T-helper 2 cell treated with Interferon-gamma antibody and Interleukin-4, amounts not matched to agents 5 μg/mL and 100 μg/mL, for 36 hours (primary cell): ENCODE data around the gene GRM4.
"Not testable (repeated sequence)": the region's sequence is repeated elsewhere in the genome, so short reads cannot be mapped to it uniquely, and the experiment has no call there.

Experiments
- DNase-seq: peaks from one replicate; pipeline ENCODE4 v3.0.0; 2021; ENCODE audit warnings: low spot score
- H3K27ac Mint-ChIP-seq: one replicate; pipeline ENCODE4 v1.8.0; 2021; ENCODE audit warnings: mild to moderate bottlenecking, mixed read lengths
- H3K27me3 Mint-ChIP-seq: one replicate; pipeline ENCODE4 v1.8.0; 2021; ENCODE audit warnings: low read depth, mixed read lengths
- H3K36me3 Mint-ChIP-seq: one replicate; pipeline ENCODE4 v1.8.0; 2021; ENCODE audit warnings: low read depth, mixed read lengths
- H3K4me1 Mint-ChIP-seq: one replicate; pipeline ENCODE4 v1.8.0; 2021; ENCODE audit warnings: low read depth, mixed read lengths
- H3K4me3 Mint-ChIP-seq: one replicate; pipeline ENCODE4 v1.8.0; 2022; ENCODE audit warnings: mild to moderate bottlenecking, moderate library complexity, mixed read lengths
- H3K9me3 Mint-ChIP-seq: one replicate; pipeline ENCODE4 v1.8.0; 2021; ENCODE audit warnings: mixed read lengths

Gene GRM4

DNA sequence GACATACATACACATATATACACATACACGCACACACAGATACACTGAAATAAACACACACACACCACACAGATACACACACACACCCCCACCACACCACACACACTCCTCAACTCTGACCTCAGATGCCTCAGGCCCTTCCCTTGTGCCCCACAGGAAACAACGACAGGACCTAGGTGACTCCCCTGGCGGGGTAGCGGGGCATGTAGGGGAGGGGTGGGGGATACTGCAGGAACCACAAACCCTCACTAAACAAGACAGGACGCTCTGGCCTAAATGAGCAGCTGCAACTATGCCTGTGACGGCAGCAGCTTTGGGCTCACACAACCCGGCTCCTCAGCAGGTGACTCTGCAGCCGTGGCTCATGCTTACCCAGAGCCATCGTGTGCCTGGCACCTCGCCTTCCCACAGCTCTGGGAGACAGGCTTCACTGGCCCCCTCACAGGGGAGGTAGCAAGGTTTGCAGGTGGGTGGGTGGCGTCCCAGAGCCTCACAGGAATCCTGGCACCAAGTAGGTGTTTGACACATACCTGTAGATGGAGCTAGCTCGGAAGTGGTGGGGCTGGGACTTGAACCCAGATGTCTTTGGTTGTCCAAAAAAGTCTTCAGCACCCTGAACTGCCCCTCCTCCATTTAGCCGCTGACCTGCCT is 100.8 kb downstream of the GRM4 start:
- Mint-ChIP-seq H3K36me3 (no peaks in the 10 kb centered on the region), H3K4me1 (peaks cover 4% of the 10 kb centered on the region), H3K27ac (no peak overlapping the region), H3K27me3 (no peaks in the 10 kb centered on the region), H3K9me3 (no peaks in the 10 kb centered on the region), H3K4me3 (no peak overlapping the region)
- no peak for DNase-seq

DNA sequence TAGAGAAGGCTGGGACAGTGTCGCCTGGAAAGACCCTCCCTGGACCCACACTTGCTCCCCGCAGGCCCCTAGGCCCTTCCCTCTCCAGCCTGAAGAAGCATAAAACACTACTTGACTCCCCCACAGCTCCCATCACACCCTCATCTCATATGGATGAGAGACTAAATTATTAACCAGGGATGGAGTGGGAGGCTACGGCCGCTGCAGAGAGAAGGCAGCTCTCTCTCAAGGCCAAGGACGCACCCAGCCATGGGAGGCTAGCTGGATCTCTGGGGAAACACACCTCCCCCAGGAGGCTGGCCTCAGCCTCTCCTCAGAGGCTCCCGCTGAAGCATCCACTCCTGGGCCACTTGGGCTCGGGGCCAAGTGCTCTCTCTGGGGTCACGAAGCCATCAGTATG is 102.5 kb downstream of the GRM4 start:
- H3K27ac Mint-ChIP-seq: no peak overlapping the region
- no peak overlapping the region for H3K4me3 Mint-ChIP-seq
- DNase-seq: no peak
- peaks cover 4% of the 10 kb centered on the region for H3K4me1 Mint-ChIP-seq
- H3K27me3 Mint-ChIP-seq: no peaks in the 10 kb centered on the region
- no peaks in the 10 kb centered on the region for H3K36me3 Mint-ChIP-seq
- H3K9me3 Mint-ChIP-seq: no peaks in the 10 kb centered on the region

DNA sequence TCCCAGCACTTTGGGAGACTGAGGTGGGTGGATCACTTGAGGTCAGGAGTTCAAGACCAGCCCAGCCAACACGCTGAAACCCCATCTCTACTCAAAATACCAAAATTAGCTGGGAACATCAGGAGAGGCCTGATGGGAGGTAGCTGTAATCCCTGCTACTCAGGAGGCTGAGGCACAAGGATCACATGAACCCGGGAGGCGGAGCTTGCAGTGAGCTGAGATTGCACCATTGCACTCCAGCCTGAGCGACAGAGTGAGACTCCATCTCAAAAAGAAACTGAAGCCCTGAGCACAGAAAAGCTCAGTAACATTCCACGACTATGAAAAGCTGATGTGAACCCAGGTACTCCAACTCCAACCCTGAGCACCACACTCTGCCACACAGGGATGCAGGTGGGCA is 103.9 kb downstream of the GRM4 start:
- not testable (repeated sequence) for DNase-seq, H3K4me3 Mint-ChIP-seq

GRCh38 chr6:34041385-34041784 is 104.5 kb downstream of the GRM4 start:
- Mint-ChIP-seq H3K36me3 (no peaks in the 10 kb centered on the region), H3K27ac (no peak overlapping the region), H3K4me3 (no peak overlapping the region), H3K27me3 (no peaks in the 10 kb centered on the region), H3K4me1 (peaks cover 4% of the 10 kb centered on the region), H3K9me3 (no peaks in the 10 kb centered on the region)
- no peak for DNase-seq

More for the DNA sequence above, 103.9 kb downstream of the GRM4 start:
- not testable (repeated sequence) for H3K36me3 Mint-ChIP-seq, H3K27ac Mint-ChIP-seq, H3K4me1 Mint-ChIP-seq, H3K27me3 Mint-ChIP-seq, H3K9me3 Mint-ChIP-seq

DNA sequence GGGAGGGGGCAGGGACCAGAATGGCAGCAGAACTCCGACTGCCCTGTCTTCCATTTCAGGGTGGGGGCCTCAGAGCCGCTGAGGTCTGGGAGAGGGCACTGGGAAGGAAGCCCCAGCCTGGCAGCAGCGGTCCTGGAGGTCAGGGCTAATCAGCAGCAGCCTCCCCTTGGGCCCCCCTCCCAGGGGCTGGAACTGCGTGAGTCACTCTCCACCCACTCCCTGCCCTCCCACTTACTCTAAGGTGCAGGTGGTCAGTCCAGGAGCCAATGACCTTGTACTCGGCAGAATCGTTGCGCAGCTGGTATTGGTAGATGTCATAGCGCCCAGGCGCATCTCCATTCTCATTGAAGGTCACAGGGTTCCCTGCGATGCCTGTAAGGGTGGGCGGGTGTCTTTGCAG is 105.9 kb downstream of the GRM4 start:
- Mint-ChIP-seq H3K27ac (no peak overlapping the region), H3K36me3 (no peaks in the 10 kb centered on the region), H3K4me1 (peaks cover 4% of the 10 kb centered on the region), H3K27me3 (no peaks in the 10 kb centered on the region), H3K4me3 (no peak overlapping the region), H3K9me3 (no peaks in the 10 kb centered on the region)
- no peak for DNase-seq

DNA sequence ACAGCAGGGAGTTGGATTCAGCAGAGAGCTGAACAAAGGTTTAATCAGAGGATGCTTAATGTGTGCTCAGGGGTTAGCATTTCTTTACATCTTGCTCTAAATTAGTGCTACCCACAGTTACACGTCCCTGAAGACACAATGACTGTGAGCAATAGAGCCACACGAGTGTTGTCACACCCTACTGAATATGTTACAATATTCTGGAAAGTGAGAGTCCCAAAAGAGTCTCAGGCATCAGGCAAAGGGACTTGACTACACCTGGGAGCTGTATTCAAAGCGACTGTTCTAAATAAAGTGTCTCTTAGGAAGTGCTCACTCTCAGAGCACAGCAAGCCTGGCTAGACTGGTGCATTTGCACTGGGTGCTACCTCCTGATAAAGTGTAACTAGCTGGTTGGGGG is 108.7 kb downstream of the GRM4 start:
- H3K27ac Mint-ChIP-seq: no peak overlapping the region
- H3K36me3 Mint-ChIP-seq: no peaks in the 10 kb centered on the region
- DNase-seq: no peak
- no peak overlapping the region for H3K4me3 Mint-ChIP-seq
- no peaks in the 10 kb centered on the region for H3K9me3 Mint-ChIP-seq
- H3K4me1 Mint-ChIP-seq: no peaks in the 10 kb centered on the region
- H3K27me3 Mint-ChIP-seq: no peaks in the 10 kb centered on the region

DNA sequence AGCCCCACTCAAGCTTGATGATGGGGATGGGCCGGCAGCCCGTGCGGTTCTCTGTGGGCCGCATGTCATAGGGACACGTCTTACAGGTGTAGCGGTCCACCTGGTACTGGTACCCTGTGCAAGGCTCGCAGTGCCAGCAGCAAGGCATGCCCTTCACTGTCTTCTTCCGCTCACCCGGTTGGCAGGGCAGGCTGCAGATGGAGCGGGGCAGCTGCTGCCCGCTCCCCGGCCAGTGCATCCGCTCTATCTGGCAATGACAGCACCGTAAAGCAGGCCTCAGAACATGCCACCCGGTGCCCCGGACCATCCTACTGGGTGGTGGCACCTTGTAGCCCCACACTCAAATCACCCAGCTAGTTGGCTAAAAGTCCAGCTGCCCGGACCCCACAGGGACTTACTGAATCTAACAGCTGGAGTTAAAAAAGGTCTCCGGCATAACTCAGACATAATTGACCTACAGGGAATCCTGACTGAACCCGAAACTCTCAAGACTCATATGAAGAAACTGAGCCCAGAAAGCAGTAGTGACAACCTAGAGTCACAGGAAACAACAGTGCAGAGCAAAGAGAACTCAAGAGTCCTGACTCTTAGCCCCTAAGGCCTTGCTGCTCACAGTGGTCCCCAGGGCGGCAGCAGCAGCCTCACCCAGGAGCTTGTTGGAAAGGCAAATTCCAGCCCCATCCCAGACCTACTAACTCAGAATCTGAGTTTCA is 109.4 kb downstream of the GRM4 start:
- Mint-ChIP-seq H3K4me1 (no peaks in the 10 kb centered on the region), H3K27ac (no peak overlapping the region), H3K9me3 (no peaks in the 10 kb centered on the region), H3K27me3 (no peaks in the 10 kb centered on the region), H3K4me3 (no peak overlapping the region), H3K36me3 (no peaks in the 10 kb centered on the region)
- no peak for DNase-seq

DNA sequence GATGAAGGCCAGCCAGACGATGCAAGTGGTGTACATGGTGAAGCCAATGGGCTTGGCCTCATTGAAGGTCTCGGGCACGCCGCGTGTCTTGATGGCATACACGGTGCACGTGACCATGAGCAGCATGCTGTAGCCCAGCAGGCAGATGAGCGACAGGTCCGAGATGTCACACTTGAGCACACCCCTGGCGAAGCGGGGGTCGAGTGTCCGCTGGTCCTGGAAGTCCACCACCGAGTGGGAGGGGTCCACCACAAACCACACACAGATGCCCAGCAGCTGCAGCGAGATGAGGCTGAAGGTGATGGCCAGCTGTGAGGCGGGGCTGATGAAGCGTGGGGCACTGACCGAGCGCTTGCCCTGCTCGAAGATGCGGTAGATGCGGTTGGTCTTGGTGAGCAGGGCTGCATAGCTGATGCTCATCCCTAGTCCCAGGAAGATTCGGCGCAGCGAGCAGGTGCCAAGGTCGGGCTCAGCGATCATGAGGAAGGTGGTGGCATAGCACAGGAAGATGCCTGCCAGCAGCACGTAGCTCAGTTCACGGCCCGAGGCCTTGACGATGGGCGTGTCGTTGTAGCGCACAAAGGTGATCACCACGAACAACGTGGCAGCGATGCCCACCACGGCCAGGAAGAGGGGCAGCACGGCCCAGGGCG is 110.1 kb downstream of the GRM4 start:
- no peak for DNase-seq
- Mint-ChIP-seq H3K36me3 (no peaks in the 10 kb centered on the region), H3K4me1 (no peaks in the 10 kb centered on the region), H3K4me3 (no peak overlapping the region), H3K27ac (no peak overlapping the region), H3K9me3 (no peaks in the 10 kb centered on the region), H3K27me3 (no peaks in the 10 kb centered on the region)

DNA sequence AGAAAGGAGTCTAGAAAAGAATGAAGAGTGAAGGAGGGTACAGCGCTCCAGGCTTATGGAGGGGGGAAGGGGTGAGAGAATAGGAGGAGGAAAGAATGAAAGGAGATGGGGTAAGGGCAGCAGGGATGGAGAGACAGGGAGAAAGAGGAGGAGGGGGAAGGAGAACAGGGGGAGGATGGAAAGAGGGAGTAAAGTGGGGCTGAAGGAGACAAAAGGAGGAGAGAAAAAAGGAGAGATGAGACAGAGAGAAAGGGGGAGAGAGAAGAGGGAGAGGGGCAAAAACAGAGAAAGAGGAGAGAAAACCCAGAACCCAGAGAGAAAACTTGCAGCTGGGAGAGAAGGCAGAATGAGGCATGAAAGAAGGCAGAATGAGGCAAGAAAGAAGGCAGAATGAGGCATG is 110.7 kb downstream of the GRM4 start:
- H3K27ac Mint-ChIP-seq: no peak overlapping the region
- H3K27me3 Mint-ChIP-seq: no peaks in the 10 kb centered on the region
- no peaks in the 10 kb centered on the region for H3K9me3 Mint-ChIP-seq
- no peaks in the 10 kb centered on the region for H3K4me1 Mint-ChIP-seq
- no peak overlapping the region for H3K4me3 Mint-ChIP-seq
- DNase-seq: no peak
- no peaks in the 10 kb centered on the region for H3K36me3 Mint-ChIP-seq

DNA sequence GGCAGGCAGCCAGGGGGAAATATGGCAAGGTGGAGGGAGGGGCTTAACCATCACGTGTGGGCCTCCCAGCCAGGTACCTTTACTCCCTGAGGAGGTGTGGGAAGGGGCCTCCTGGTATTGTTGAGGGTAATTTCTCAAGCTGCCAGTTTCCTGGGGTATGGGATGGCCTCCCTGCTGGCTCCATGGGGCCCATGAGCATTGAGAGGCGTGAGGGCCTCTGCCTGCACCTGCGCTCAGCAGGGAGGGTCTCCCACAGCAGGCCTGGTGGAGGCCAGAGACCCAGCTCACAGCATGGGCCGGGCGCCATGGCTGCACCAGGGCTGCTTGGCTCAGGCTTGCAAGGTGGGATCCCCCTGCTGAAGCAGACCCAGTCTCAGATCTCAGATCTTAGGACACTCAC is 113.0 kb downstream of the GRM4 start:
- Mint-ChIP-seq H3K9me3 (no peaks in the 10 kb centered on the region), H3K36me3 (no peaks in the 10 kb centered on the region), H3K4me3 (no peak overlapping the region), H3K4me1 (no peaks in the 10 kb centered on the region), H3K27me3 (no peaks in the 10 kb centered on the region), H3K27ac (no peak overlapping the region)
- DNase-seq: no peak

DNA sequence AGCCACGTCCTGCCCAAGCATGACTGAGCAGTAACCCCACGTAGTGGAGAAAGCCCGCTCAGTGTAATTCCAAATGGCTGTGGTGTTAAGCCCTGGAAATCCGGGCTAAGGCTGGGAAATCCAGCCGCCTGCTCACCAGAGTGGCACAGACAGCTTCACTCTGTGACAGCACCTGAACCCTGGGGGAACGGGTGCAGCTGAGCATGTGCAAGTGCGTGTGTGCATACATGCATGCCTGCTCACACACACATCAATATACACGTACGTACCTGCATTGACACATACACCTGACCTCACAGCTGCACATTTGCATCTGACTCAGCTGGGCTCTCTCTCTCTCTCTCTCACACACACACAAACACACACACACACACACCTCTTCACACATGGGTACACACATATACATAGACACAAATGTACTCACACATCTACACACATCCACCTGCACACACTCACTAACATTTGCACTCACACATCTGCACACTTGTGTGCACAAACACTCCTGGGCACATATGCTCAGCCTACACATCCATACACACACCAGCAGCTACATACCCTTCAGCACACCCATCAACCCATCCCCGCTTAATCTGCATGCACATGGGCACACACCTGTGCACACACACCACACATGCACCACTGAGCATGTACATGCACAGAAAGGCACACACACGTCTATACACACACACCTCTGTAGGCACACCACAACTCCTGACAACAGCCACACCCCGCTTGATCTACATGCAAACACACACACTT is 114.1 kb downstream of the GRM4 start:
- no peaks in the 10 kb centered on the region for H3K36me3 Mint-ChIP-seq

GRCh38 chr6:34030831-34031624 is 114.9 kb downstream of the GRM4 start:
- Mint-ChIP-seq H3K27me3 (no peaks in the 10 kb centered on the region), H3K36me3 (no peaks in the 10 kb centered on the region), H3K9me3 (no peaks in the 10 kb centered on the region), H3K4me3 (no peak overlapping the region), H3K27ac (no peak overlapping the region), H3K4me1 (no peaks in the 10 kb centered on the region)
- DNase-seq: no peak

More for the DNA sequence above, 114.1 kb downstream of the GRM4 start:
- H3K4me3 Mint-ChIP-seq: no peak overlapping the region
- H3K4me1 Mint-ChIP-seq: no peaks in the 10 kb centered on the region
- no peaks in the 10 kb centered on the region for H3K9me3 Mint-ChIP-seq
- H3K27me3 Mint-ChIP-seq: no peaks in the 10 kb centered on the region
- DNase-seq: no peak
- H3K27ac Mint-ChIP-seq: no peak overlapping the region

DNA sequence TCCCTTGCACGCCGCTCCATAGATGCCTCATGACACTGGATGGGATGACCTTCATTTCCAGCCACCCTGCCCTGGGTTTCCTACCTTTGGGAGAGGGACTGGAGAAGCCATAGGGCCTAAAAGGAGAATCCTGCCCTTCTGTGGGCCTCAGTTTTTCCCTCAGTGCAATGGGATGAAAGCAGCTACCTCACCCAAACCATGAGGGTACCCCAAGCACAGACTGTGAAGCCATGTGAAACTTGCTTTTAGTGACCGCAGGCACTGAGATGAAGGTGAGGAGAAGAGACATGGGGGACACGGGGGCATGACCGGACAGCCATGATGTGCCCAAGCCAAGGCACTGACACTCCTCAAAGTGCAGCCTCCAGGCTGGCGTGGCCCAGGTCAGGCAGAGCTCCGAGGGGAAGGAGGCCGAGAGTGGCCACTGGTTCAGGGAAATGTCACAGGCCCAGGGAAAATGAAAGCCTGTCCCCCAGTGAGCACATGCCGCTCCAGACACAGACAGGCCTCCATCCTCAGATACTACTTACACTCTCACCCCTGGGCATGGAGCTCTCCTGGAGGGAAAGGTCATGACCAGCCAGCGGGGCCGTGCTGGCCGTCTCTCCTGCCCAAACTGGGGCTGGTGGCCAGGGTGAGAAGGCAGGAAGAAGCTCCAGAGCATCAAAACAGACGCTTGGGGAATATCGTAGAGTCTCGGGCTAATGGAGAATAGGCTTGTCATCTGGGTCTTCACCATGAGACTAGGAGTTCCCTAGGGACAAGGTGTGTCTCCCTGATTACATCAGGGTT is 116.2 kb downstream of the GRM4 start:
- Mint-ChIP-seq H3K36me3 (no peaks in the 10 kb centered on the region), H3K27me3 (no peaks in the 10 kb centered on the region), H3K4me1 (no peaks in the 10 kb centered on the region), H3K27ac (no peak overlapping the region), H3K4me3 (no peak overlapping the region), H3K9me3 (no peaks in the 10 kb centered on the region)
- DNase-seq: no peak
